GM12878 (cell line): Measurements from ENCODE around the gene S100A12. TPM values are rescaled to one million over a fixed set of nuclear protein-coding genes. Genes with fewer than 3 reads are reported as not detected.

Experiments used
- ATAC-seq: fragments of 200-7000 bp; cut with Tn5 transposase; 3 replicates; pipeline ENCODE4 v1.9.1; 2020; ENCODE audit warnings: mild to moderate bottlenecking, moderate library complexity
- BruUV-seq: library from RNA; stranded (reverse); fragments of 400-500 nt; replicated peaks from 2 replicates; lab custom pipeline; 2021; lab: Mats Ljungman, UMichigan
- CTCF ChIA-PET: fragments of 300-600 bp; sonication (Branson Sonifier 250); formaldehyde crosslinking; extraction: SDS; loops from one replicate; lab custom pipeline; 2021; ENCODE audit warnings: inconsistent platforms; lab: Yijun Ruan, JAX
- POLR2A ChIA-PET: fragments of 350-600 bp; formaldehyde crosslinking; extraction: SDS; loops from one replicate; lab custom pipeline; 2021; ENCODE audit warnings: inconsistent platforms; lab: Charles Lee
- RAD21 ChIA-PET: fragments of 300-600 bp; sonication (Branson Sonifier 250); formaldehyde crosslinking; loops from one replicate; lab custom pipeline; 2023; ENCODE audit warnings: antibody characterized with exemption; ENCODE audit not compliant: unreplicated experiment; lab: Charles Lee
- SMC1A ChIA-PET: fragments of 300-600 bp; sonication (Branson Sonifier 250); formaldehyde crosslinking; loops from one replicate; lab custom pipeline; 2023; ENCODE audit not compliant: unreplicated experiment, uncharacterized antibody; lab: Charles Lee
- DNase-seq: peaks from one replicate; pipeline ENCODE4 v3.0.0-alpha.2; 2011; ENCODE audit warnings: low read depth, low spot score
- FAIRE-seq: peaks from 3 replicates; lab custom pipeline; 2011; peaks lifted over from hg19 to GRCh38; lab: Jason Lieb, UNC
- H2AFZ ChIP-seq: 2 replicates; pipeline ENCODE4 v1.6.0; 2011; ENCODE audit warnings: low read depth, low read length, control low read depth; ENCODE audit not compliant: control insufficient read depth
- H3K27ac ChIP-seq: 2 replicates; pipeline ENCODE4 v1.5.1; 2011; ENCODE audit warnings: control low read depth; ENCODE audit not compliant: control insufficient read depth, insufficient read depth
- H3K27me3 ChIP-seq, 2 experiments: replicated peaks in 1 of 2; 2 replicates each; pipeline versions ENCODE4 v1.6.0 to v1.6.1; 2011; ENCODE audit warnings: low read length in 1 of 2; ENCODE audit not compliant: control insufficient read depth in 2 of 2, insufficient read depth in 2 of 2
- H3K36me3 ChIP-seq, 2 experiments: 2 replicates each; pipeline ENCODE4 v1.5.1; 2011; ENCODE audit warnings: low read length in 1 of 2; ENCODE audit not compliant: control insufficient read depth in 2 of 2, insufficient read depth in 2 of 2
- H3K4me1 ChIP-seq: 2 replicates; pipeline ENCODE4 v1.6.1; 2011; ENCODE audit warnings: mild to moderate bottlenecking, low read length, moderate library complexity, mixed read lengths; ENCODE audit not compliant: control insufficient read depth, insufficient read depth
- H3K4me2 ChIP-seq: 2 replicates; pipeline ENCODE4 v1.6.0; 2011; ENCODE audit warnings: control low read depth; ENCODE audit not compliant: control insufficient read depth, insufficient read depth
- H3K4me3 ChIP-seq: fragments of 200-600 bp; sonication (generic); 2 replicates; pipeline ENCODE4 v1.5.1; 2016
- H3K79me2 ChIP-seq: 2 replicates; pipeline ENCODE4 v1.6.0; 2011; ENCODE audit warnings: low read length; ENCODE audit not compliant: control insufficient read depth, insufficient read depth
- H3K9ac ChIP-seq: 2 replicates; pipeline ENCODE4 v1.8.0; 2011; ENCODE audit warnings: low read length, control low read depth, mixed read lengths; ENCODE audit not compliant: control insufficient read depth, insufficient read depth
- H3K9me3 ChIP-seq: replicated peaks from 3 replicates; pipeline ENCODE4 v1.5.1; 2011; ENCODE audit warnings: mild to moderate bottlenecking, low read length; ENCODE audit not compliant: control insufficient read depth, insufficient read depth
- H4K20me1 ChIP-seq: 2 replicates; pipeline ENCODE4 v1.6.0; 2011; ENCODE audit not compliant: control insufficient read depth, insufficient read depth
- BACH1 ChIP-seq: fragments of 450-650 bp; IDR thresholded peaks from 2 replicates; pipeline ENCODE4 v1.6.1; 2017; ENCODE audit warnings: mild to moderate bottlenecking, borderline replicate concordance
- CHD1 ChIP-seq: IDR thresholded peaks from 2 replicates; pipeline ENCODE4 v1.6.1; 2012; ENCODE audit warnings: low read depth, low read length, improper control_type of control experiment
- ESRRA ChIP-seq: IDR thresholded peaks from 2 replicates; pipeline ENCODE4 v1.6.1; 2012; ENCODE audit warnings: mild to moderate bottlenecking, low read length, improper control_type of control experiment
- IKZF2 ChIP-seq, 2 experiments: fragments of 450-650 bp; IDR thresholded peaks; 2 replicates each; pipeline ENCODE4 v1.6.1; 2017; ENCODE audit warnings: mild to moderate bottlenecking in 2 of 2, moderate library complexity in 2 of 2
- KLF5 ChIP-seq: fragments of 450-650 bp; IDR thresholded peaks from 2 replicates; pipeline ENCODE4 v1.6.1; 2014; ENCODE audit warnings: mild to moderate bottlenecking; ENCODE audit not compliant: partially characterized antibody
- MXI1 ChIP-seq: fragments of 150-350 bp; IDR thresholded peaks from 2 replicates; pipeline ENCODE4 v1.6.1; 2011; ENCODE audit warnings: low read depth, mild to moderate bottlenecking, inconsistent platforms, low read length, improper control_type of control experiment
- NKRF ChIP-seq: fragments of 450-650 bp; conservative IDR thresholded peaks from 2 replicates; pipeline ENCODE4 v1.6.1; 2017; ENCODE audit warnings: mild to moderate bottlenecking, moderate library complexity
- NR2C1 ChIP-seq: fragments of 450-650 bp; IDR thresholded peaks from 2 replicates; pipeline ENCODE4 v1.6.1; 2017; ENCODE audit warnings: antibody characterized with exemption, mild to moderate bottlenecking, moderate library complexity
- PAX5 ChIP-seq: IDR thresholded peaks from 2 replicates; pipeline ENCODE4 v1.6.1; 2011; ENCODE audit warnings: low read depth, low read length, borderline replicate concordance
- RCOR1 ChIP-seq: conservative IDR thresholded peaks from 2 replicates; pipeline ENCODE4 v1.6.1; 2012; ENCODE audit warnings: low read depth, low read length, improper control_type of control experiment
- SREBF1 ChIP-seq: IDR thresholded peaks from 2 replicates; pipeline ENCODE4 v1.6.1; 2012; ENCODE audit warnings: mild to moderate bottlenecking, low read length
- TCF3 ChIP-seq: IDR thresholded peaks from 2 replicates; pipeline ENCODE4 v1.6.1; 2012; ENCODE audit warnings: low read depth, mild to moderate bottlenecking, low read length, borderline replicate concordance; ENCODE audit not compliant: insufficient read depth
- WRNIP1 ChIP-seq: IDR thresholded peaks from 2 replicates; pipeline ENCODE4 v1.6.1; 2011; ENCODE audit warnings: low read depth, low read length, improper control_type of control experiment, borderline replicate concordance
- WGBS: methylation state at CpG from one replicate; pipeline ENCODE4 v1.1.6; 2016; ENCODE audit warnings: low lambda C conversion rate; ENCODE audit not compliant: insufficient replicate concordance, insufficient coverage; ENCODE audit errors: missing lambda C conversion rate; 5-methylcytosine and 5-hydroxymethylcytosine counted together
- in situ Hi-C: fragments of 300-500 bp; cut with MboI; formaldehyde crosslinking; loops from 9 replicates; pipeline ENCODE4 v1.14.3; 2018; ENCODE audit warnings: mixed read lengths
- intact Hi-C: fragments of 100-400 bp; cut with micrococcal nuclease; formaldehyde crosslinking; loops from one replicate; pipeline ENCODE4 v1.14.2; 2022; ENCODE audit not compliant: unreplicated experiment
- polyA plus RNA-seq, 11 experiments: library from polyadenylated mRNA; depleted of rRNA in 4 of 11; unstranded in 6 of 11; stranded (reverse) in 5 of 11; fragments of >200 nt; fragmentation: Nextera tagmentation in 4 of 11; fragmentation: Illumina TruSeq in 1 of 11; extraction: Ambion mirVana in 4 of 11; extraction: Trizol in 1 of 11; gene quantifications; 1 replicate in 1 of 11; 2 replicates in 10 of 11; pipeline versions ENCODE4 v1.2.1 to v1.2.3, GENCODE V29; 2011 to 2016; ENCODE audit warnings: inconsistent platforms in 2 of 11, missing spikeins in 2 of 11, low read depth in 1 of 11
- total RNA-seq, 4 experiments: library from RNA; depleted of rRNA in 3 of 4; stranded (reverse); fragments of >200 nt in 3 of 4; fragmentation: Illumina TruSeq in 1 of 4; extraction: Trizol in 1 of 4; gene quantifications; 2 replicates each; pipeline versions ENCODE4 v1.2.1 to v1.2.3, GENCODE V29; 2013 to 2021

Gene S100A12
- total and polyA plus RNA-seq, 10 of the 15 experiments (the other 5 are each of a cell fraction or from before 2014, with no cell fraction given): not detected

GRCh38 chr1:153394391-153394790, 19.0 kb upstream of the S100A12 start:
- ChIA-PET RAD21 (no interaction called here), SMC1A (no interaction called here), CTCF (no interaction called here), POLR2A (no interaction called here)
- no peak for DNase-seq
- BruUV-seq: no TSS peak
- no peak overlapping the region for H3K9ac ChIP-seq
- no peaks in the 10 kb centered on the region for H3K36me3 ChIP-seq
- no peak overlapping the region for H3K27ac ChIP-seq
- 35% methylated on average over 5 of the region's 5 CpGs for WGBS
- ATAC-seq: no peak
- TF ChIP-seq ESRRA (no peak), BACH1 (no peak), NR2C1 (no peak), NKRF (no peak), MXI1 (no peak), PAX5 (no peak), WRNIP1 (no peak), KLF5 (no peak), TCF3 (no peak), IKZF2 (IDR thresholded peaks at IDR 0.05) (no peak), RCOR1 (no peak), CHD1 (no peak), SREBF1 (no peak)
- peaks cover 2 to 3% of the 10 kb centered on the region in 2 experiments; a peak in 3 of 4 replicates for H3K27me3 ChIP-seq
- no peak overlapping the region for H3K4me2 ChIP-seq
- no peak for FAIRE-seq
- no peaks in the 10 kb centered on the region for H3K4me1 ChIP-seq
- no peaks in the 10 kb centered on the region for H3K79me2 ChIP-seq
- H3K9me3 ChIP-seq: no peaks in the 10 kb centered on the region
- no peak overlapping the region for H2AFZ ChIP-seq
- intact Hi-C loops (no loop called here), in situ Hi-C loops (no loop called here)
- no peak overlapping the region for H3K4me3 ChIP-seq
- no peaks in the 10 kb centered on the region for H4K20me1 ChIP-seq
